ENCODE results near the gene DMD.
"Not testable (repeated sequence)": the region's sequence is repeated elsewhere in the genome, so short reads cannot be mapped to it uniquely, and the experiment has no call there.

DMD gene

GRCh38 chrX:32591589-32591988, 619.8 kb downstream of the DMD start:
- DNase-seq: no peak

- no peak for DNase-seq
These were observed 628.6 kb downstream of the DMD start for GRCh38 chrX:32582729-32583128.

GRCh38 chrX:32576885-32577284, 634.5 kb downstream of the DMD start:
- DNase-seq: no peak

- no peak for DNase-seq
These were observed 638.7 kb downstream of the DMD start for GRCh38 chrX:32572644-32573043.

GRCh38 chrX:32571579-32571978, 639.8 kb downstream of the DMD start:
- no peak for DNase-seq

GRCh38 chrX:32562261-32562660, 649.1 kb downstream of the DMD start:
- no peak for DNase-seq

- DNase-seq: no peak
These were observed 666.2 kb downstream of the DMD start for GRCh38 chrX:32545101-32545500.

- DNase-seq: no peak
These were observed 672.8 kb downstream of the DMD start for GRCh38 chrX:32538554-32538953.

- no peak for DNase-seq
These were observed 677.5 kb downstream of the DMD start for GRCh38 chrX:32533848-32534247.

- DNase-seq: no peak
These were observed 679.1 kb downstream of the DMD start for GRCh38 chrX:32532262-32532661.

- peak; percentile 73 for DNase-seq
These were observed 680.4 kb downstream of the DMD start for GRCh38 chrX:32530802-32531403.

GRCh38 chrX:32528451-32528850, 682.9 kb downstream of the DMD start:
- not testable (repeated sequence) for DNase-seq

GRCh38 chrX:32525234-32525633, 686.1 kb downstream of the DMD start:
- DNase-seq: no peak

- DNase-seq: no peak
These were observed 687.0 kb downstream of the DMD start for GRCh38 chrX:32524385-32524784.

GRCh38 chrX:32520789-32521188, 690.6 kb downstream of the DMD start:
- DNase-seq: no peak

- DNase-seq: no peak
These were observed 696.4 kb downstream of the DMD start for GRCh38 chrX:32514986-32515385.

GRCh38 chrX:32501606-32502005, 709.7 kb downstream of the DMD start:
- no peak for DNase-seq

GRCh38 chrX:32496671-32497070, 714.7 kb downstream of the DMD start:
- no peak for DNase-seq

GRCh38 chrX:32495855-32496254, 715.5 kb downstream of the DMD start:
- no peak for DNase-seq

GRCh38 chrX:32489125-32489524, 722.2 kb downstream of the DMD start:
- no peak for DNase-seq

- DNase-seq: peak; percentile 15
These were observed 727.7 kb downstream of the DMD start for GRCh38 chrX:32483534-32484136.

- no peak for DNase-seq
These were observed 731.3 kb downstream of the DMD start for GRCh38 chrX:32480019-32480418.

GRCh38 chrX:32472364-32472763, 739.0 kb downstream of the DMD start:
- DNase-seq: no peak

GRCh38 chrX:32455704-32456103, 755.6 kb downstream of the DMD start:
- DNase-seq: no peak
